HCT116 (cell line): ENCODE measurements around the gene RABL6. TPM values are rescaled to one million over a fixed set of nuclear protein-coding genes. Genes with fewer than 3 reads are reported as not detected.
"Not testable (repeated sequence)": the region's sequence is repeated elsewhere in the genome, so short reads cannot be mapped to it uniquely, and the experiment has no call there.

Source experiments
- ATAC-seq: fragments of 200-7000 bp; cut with Tn5 transposase; 2 replicates; pipeline ENCODE4 v1.9.1; 2020; ENCODE audit warnings: mild to moderate bottlenecking, moderate library complexity
- BruUV-seq: library from RNA; stranded (reverse); fragments of 400-500 nt; replicated peaks from 2 replicates; lab custom pipeline; 2021; lab: Mats Ljungman, UMichigan
- CTCF ChIA-PET: fragments of 300-600 bp; sonication (Branson Sonifier 250); formaldehyde crosslinking; loops from one replicate; lab custom pipeline; 2021; ENCODE audit warnings: antibody characterized with exemption; lab: Charles Lee
- POLR2A ChIA-PET: fragments of 300-600, 350-600 bp; sonication (Branson Sonifier 250); formaldehyde crosslinking; loops from one replicate; lab custom pipeline; 2021; ENCODE audit warnings: antibody characterized with exemption; lab: Charles Lee
- RAD21 ChIA-PET, 2 experiments: fragments of 300-600 bp; sonication (Branson Sonifier 250); formaldehyde crosslinking; loops; one replicate each; lab custom pipeline; 2023; ENCODE audit warnings: low total read pairs in 2 of 2; ENCODE audit not compliant: uncharacterized antibody in 2 of 2, unreplicated experiment in 2 of 2, low non-redundant PET in 1 of 2; lab: Charles Lee
- DNase-seq: peaks from one replicate; pipeline ENCODE4 v3.0.0-alpha.2; 2010; ENCODE audit warnings: low read depth, low spot score
- H2AFZ ChIP-seq: fragments of 200-600 bp; shearing (Covaris generic), sonication (generic); 2 replicates; pipeline ENCODE4 v1.6.1; 2017; ENCODE audit warnings: low read depth, mixed run types, mixed read lengths, antibody characterized with exemption, low read length; ENCODE audit not compliant: poor library complexity, severe bottlenecking
- H3K27ac ChIP-seq: 2 replicates; pipeline ENCODE4 v1.5.1; 2012; ENCODE audit warnings: low read depth, low read length
- H3K27me3 ChIP-seq: fragments of 200-600 bp; sonication (generic); 2 replicates; pipeline ENCODE4 v1.6.1; 2016; ENCODE audit warnings: mixed run types, low read length, mixed read lengths; ENCODE audit not compliant: insufficient read depth
- H3K36me3 ChIP-seq, 2 experiments: fragments of 200-500 bp in 1 of 2; fragments of 200-600 bp in 1 of 2; sonication (Bioruptor generic) in 1 of 2; sonication (generic) in 1 of 2; 2 replicates each; pipeline versions ENCODE4 v1.5.1 to v1.6.1; 2014 to 2016; ENCODE audit warnings: low read length in 2 of 2, inconsistent platforms in 1 of 2, mixed read lengths in 1 of 2, mixed run types in 1 of 2; ENCODE audit not compliant: insufficient read depth in 2 of 2, control insufficient read depth in 1 of 2
- H3K4me1 ChIP-seq, 2 experiments: fragments of 200-600 bp in 1 of 2; sonication (generic) in 1 of 2; 2 replicates each; pipeline versions ENCODE4 v1.5.1 to v1.6.1; 2012 to 2017; ENCODE audit warnings: low read length in 2 of 2, inconsistent platforms in 1 of 2, mild to moderate bottlenecking in 1 of 2, mixed read lengths in 1 of 2, mixed run types in 1 of 2, moderate library complexity in 1 of 2; ENCODE audit not compliant: insufficient read depth in 2 of 2, control insufficient read depth in 1 of 2
- H3K4me2 ChIP-seq: fragments of 200-600 bp; sonication (generic); 2 replicates; pipeline ENCODE4 v1.6.1; 2017; ENCODE audit warnings: mixed run types, low read length, mixed read lengths
- H3K4me3 ChIP-seq, 2 experiments: fragments of 200-600 bp in 1 of 2; sonication (generic) in 1 of 2; replicated peaks in 1 of 2; 2 replicates each; pipeline ENCODE4 v1.5.1; 2011 to 2016; ENCODE audit warnings: low read length in 2 of 2, control low read depth in 1 of 2, low read depth in 1 of 2, mild to moderate bottlenecking in 1 of 2, mixed read lengths in 1 of 2, mixed run types in 1 of 2
- H3K79me2 ChIP-seq: fragments of 200-600 bp; sonication (generic); 2 replicates; pipeline ENCODE4 v1.6.1; 2017; ENCODE audit warnings: mild to moderate bottlenecking, mixed run types, low read length, moderate library complexity, mixed read lengths; ENCODE audit not compliant: insufficient read depth
- H3K9ac ChIP-seq: fragments of 200-600 bp; sonication (generic); 2 replicates; pipeline ENCODE4 v1.6.1; 2016; ENCODE audit warnings: low read length, mixed read lengths
- H3K9me2 ChIP-seq: fragments of 200-600 bp; sonication (generic), shearing (Covaris generic); 2 replicates; pipeline ENCODE4 v1.6.1; 2017; ENCODE audit warnings: mixed run types, mild to moderate bottlenecking, moderate library complexity; ENCODE audit not compliant: insufficient read depth
- H3K9me3 ChIP-seq, 2 experiments: fragments of 200-500 bp in 1 of 2; fragments of 200-600 bp in 1 of 2; sonication (Bioruptor generic) in 1 of 2; sonication (generic) in 1 of 2; 2 replicates each; pipeline ENCODE4 v1.6.1; 2014 to 2017; ENCODE audit warnings: low read length in 2 of 2, mixed read lengths in 2 of 2, inconsistent platforms in 1 of 2, low read depth in 1 of 2, mild to moderate bottlenecking in 1 of 2, mixed run types in 1 of 2, moderate library complexity in 1 of 2; ENCODE audit not compliant: control insufficient read depth in 1 of 2, insufficient read depth in 1 of 2
- H4K20me1 ChIP-seq: fragments of 200-600 bp; sonication (generic), shearing (Covaris generic); 2 replicates; pipeline ENCODE4 v1.6.1; 2017; ENCODE audit warnings: mixed run types, mild to moderate bottlenecking, moderate library complexity; ENCODE audit not compliant: insufficient read depth
- FOSL1 ChIP-seq: IDR thresholded peaks from 2 replicates; pipeline ENCODE4 v1.6.1; 2012; ENCODE audit warnings: low read depth
- POLR2AphosphoS5 ChIP-seq: IDR thresholded peaks from 2 replicates; pipeline ENCODE4 v1.6.1; 2011; ENCODE audit warnings: mild to moderate bottlenecking, low read depth, low read length, moderate library complexity
- REST ChIP-seq: IDR thresholded peaks from 2 replicates; pipeline ENCODE4 v1.6.1; 2012; ENCODE audit warnings: low read depth
- YY1 ChIP-seq: IDR thresholded peaks from 2 replicates; pipeline ENCODE4 v1.6.1; 2011; ENCODE audit warnings: low read length, low read depth, moderate library complexity, mild to moderate bottlenecking; ENCODE audit not compliant: insufficient replicate concordance; ENCODE audit errors: extremely low read depth
- intact Hi-C: fragments of 100-400 bp; cut with micrococcal nuclease; formaldehyde crosslinking; loops from 2 replicates; pipeline ENCODE4 v1.10.0; 2022
- total RNA-seq: library from RNA; stranded (reverse); gene quantifications from one replicate; pipeline ENCODE4 v1.2.1, GENCODE V29; 2021; ENCODE audit not compliant: unreplicated experiment

Gene RABL6
- total RNA-seq, 1 experiment from 2014 or later = 98.6 TPM

GRCh38 chr9:136882109-136882946 is 74.6 kb downstream of the RABL6 start:
- intact Hi-C loops = no loop called here
- H3K9ac ChIP-seq = peak overlapping the region; percentile 55
- no TSS peak for BruUV-seq
- H4K20me1 ChIP-seq = no peaks in the 10 kb centered on the region
- peak overlapping the region; percentile 66 for H3K4me2 ChIP-seq
- H3K79me2 ChIP-seq = peaks cover 7% of the 10 kb centered on the region
- no peaks in the 10 kb centered on the region for H3K36me3 ChIP-seq
- POLR2A ChIA-PET = interaction anchor here (1.0 kb wide), 1 partner anchor 16 kb away, joined by 4 read pairs; the partner anchor contains the start of gene EDF1
- ATAC-seq (peak; percentile 40), DNase-seq (peak; percentile 56)
- no peaks in the 10 kb centered on the region for H3K27me3 ChIP-seq
- CTCF ChIA-PET = interaction anchor here (1.8 kb wide), 1 partner anchor 40 kb away, joined by 4 read pairs; the partner anchor contains the start of gene AJM1
- H3K9me2 ChIP-seq = no peaks in the 10 kb centered on the region
- no peak overlapping the region for H2AFZ ChIP-seq
- TF ChIP-seq POLR2AphosphoS5 (peak; percentile 44; the same call in 1 of the 2 replicates), REST (no peak), FOSL1 (no peak), YY1 (peak; percentile 64)
- H3K9me3 ChIP-seq = no peaks in the 10 kb centered on the region
- H3K27ac ChIP-seq = peak overlapping the region; percentile 47
- peak overlapping the region in 1 of 2 experiments; percentile 37; a peak in 2 of 4 replicates for H3K4me3 ChIP-seq
- RAD21 ChIA-PET = no interaction called here
- peaks cover 20 to 36% of the 10 kb centered on the region in 2 experiments for H3K4me1 ChIP-seq

- ChIA-PET CTCF (interaction anchor here (1.8 kb wide), 1 partner anchor 41 kb away, joined by 4 read pairs; the partner anchor contains the start of gene AJM1), POLR2A (interaction anchor here (1.0 kb wide), 1 partner anchor 17 kb away, joined by 4 read pairs; the partner anchor contains the start of gene EDF1)
- BruUV-seq, H3K27ac ChIP-seq, H3K9me3 ChIP-seq, ATAC-seq, DNase-seq, H2AFZ ChIP-seq, H4K20me1 ChIP-seq, intact Hi-C loops, H3K36me3 ChIP-seq, RAD21 ChIA-PET, H3K27me3 ChIP-seq, H3K9me2 ChIP-seq: not testable (repeated sequence)
- H3K4me1 ChIP-seq = peaks cover 25 to 39% of the 10 kb centered on the region in 2 experiments
- peak overlapping the region; percentile 55; the same call in 1 of the 2 replicates for H3K9ac ChIP-seq
- H3K4me3 ChIP-seq = peak overlapping the region in 1 of 2 experiments; percentile 37; a peak in 1 of 4 replicates
- H3K79me2 ChIP-seq = peaks cover 13% of the 10 kb centered on the region
- H3K4me2 ChIP-seq = peak overlapping the region; percentile 66
Measured at GRCh38 chr9:136882947-136883283, 75.2 kb downstream of the RABL6 start.

- H3K9me3 ChIP-seq, CTCF ChIA-PET, H2AFZ ChIP-seq, H3K9ac ChIP-seq, intact Hi-C loops, H3K27ac ChIP-seq, RAD21 ChIA-PET, H3K9me2 ChIP-seq, ATAC-seq, POLR2A ChIA-PET, H3K36me3 ChIP-seq, H3K27me3 ChIP-seq, H3K4me2 ChIP-seq, H4K20me1 ChIP-seq, DNase-seq, BruUV-seq, H3K4me3 ChIP-seq: not testable (repeated sequence)
- Histone ChIP-seq H3K4me1 (peaks cover 25 to 39% of the 10 kb centered on the region in 2 experiments), H3K79me2 (peaks cover 21% of the 10 kb centered on the region)
Measured at GRCh38 chr9:136883670-136884069, 75.9 kb downstream of the RABL6 start.
